GM12878 (cell line): ENCODE data around the gene FOXP3. TPM values are rescaled to one million over a fixed set of nuclear protein-coding genes. Genes with fewer than 3 reads are reported as not detected.

Experiments used
- ATAC-seq: fragments of 200-7000 bp; cut with Tn5 transposase; 3 replicates; pipeline ENCODE4 v1.9.1; 2020; ENCODE audit warnings: mild to moderate bottlenecking, moderate library complexity
- BruUV-seq: library from RNA; stranded (reverse); fragments of 400-500 nt; replicated peaks from 2 replicates; lab custom pipeline; 2021; lab: Mats Ljungman, UMichigan
- CTCF ChIA-PET: fragments of 300-600 bp; sonication (Branson Sonifier 250); formaldehyde crosslinking; extraction: SDS; loops from one replicate; lab custom pipeline; 2021; ENCODE audit warnings: inconsistent platforms; lab: Yijun Ruan, JAX
- POLR2A ChIA-PET: fragments of 350-600 bp; formaldehyde crosslinking; extraction: SDS; loops from one replicate; lab custom pipeline; 2021; ENCODE audit warnings: inconsistent platforms; lab: Charles Lee
- RAD21 ChIA-PET: fragments of 300-600 bp; sonication (Branson Sonifier 250); formaldehyde crosslinking; loops from one replicate; lab custom pipeline; 2023; ENCODE audit warnings: antibody characterized with exemption; ENCODE audit not compliant: unreplicated experiment; lab: Charles Lee
- SMC1A ChIA-PET: fragments of 300-600 bp; sonication (Branson Sonifier 250); formaldehyde crosslinking; loops from one replicate; lab custom pipeline; 2023; ENCODE audit not compliant: unreplicated experiment, uncharacterized antibody; lab: Charles Lee
- DNase-seq: peaks from one replicate; pipeline ENCODE4 v3.0.0-alpha.2; 2011; ENCODE audit warnings: low read depth, low spot score
- FAIRE-seq: peaks from 3 replicates; lab custom pipeline; 2011; peaks lifted over from hg19 to GRCh38; lab: Jason Lieb, UNC
- H2AFZ ChIP-seq: 2 replicates; pipeline ENCODE4 v1.6.0; 2011; ENCODE audit warnings: low read depth, low read length, control low read depth; ENCODE audit not compliant: control insufficient read depth
- H3K27ac ChIP-seq: 2 replicates; pipeline ENCODE4 v1.5.1; 2011; ENCODE audit warnings: control low read depth; ENCODE audit not compliant: control insufficient read depth, insufficient read depth
- H3K27me3 ChIP-seq, 2 experiments: replicated peaks in 1 of 2; 2 replicates each; pipeline versions ENCODE4 v1.6.0 to v1.6.1; 2011; ENCODE audit warnings: low read length in 1 of 2; ENCODE audit not compliant: control insufficient read depth in 2 of 2, insufficient read depth in 2 of 2
- H3K36me3 ChIP-seq, 2 experiments: 2 replicates each; pipeline ENCODE4 v1.5.1; 2011; ENCODE audit warnings: low read length in 1 of 2; ENCODE audit not compliant: control insufficient read depth in 2 of 2, insufficient read depth in 2 of 2
- H3K4me1 ChIP-seq: 2 replicates; pipeline ENCODE4 v1.6.1; 2011; ENCODE audit warnings: mild to moderate bottlenecking, low read length, moderate library complexity, mixed read lengths; ENCODE audit not compliant: control insufficient read depth, insufficient read depth
- H3K4me2 ChIP-seq: 2 replicates; pipeline ENCODE4 v1.6.0; 2011; ENCODE audit warnings: control low read depth; ENCODE audit not compliant: control insufficient read depth, insufficient read depth
- H3K4me3 ChIP-seq: fragments of 200-600 bp; sonication (generic); 2 replicates; pipeline ENCODE4 v1.5.1; 2016
- H3K79me2 ChIP-seq: 2 replicates; pipeline ENCODE4 v1.6.0; 2011; ENCODE audit warnings: low read length; ENCODE audit not compliant: control insufficient read depth, insufficient read depth
- H3K9ac ChIP-seq: 2 replicates; pipeline ENCODE4 v1.8.0; 2011; ENCODE audit warnings: low read length, control low read depth, mixed read lengths; ENCODE audit not compliant: control insufficient read depth, insufficient read depth
- H3K9me3 ChIP-seq: replicated peaks from 3 replicates; pipeline ENCODE4 v1.5.1; 2011; ENCODE audit warnings: mild to moderate bottlenecking, low read length; ENCODE audit not compliant: control insufficient read depth, insufficient read depth
- H4K20me1 ChIP-seq: 2 replicates; pipeline ENCODE4 v1.6.0; 2011; ENCODE audit not compliant: control insufficient read depth, insufficient read depth
- CTCF ChIP-seq, 3 experiments: IDR thresholded peaks in 2 of 3; conservative IDR thresholded peaks in 1 of 3; 2 replicates each; pipeline ENCODE4 v1.5.1; 2011; ENCODE audit warnings: low read depth in 3 of 3, low read length in 3 of 3, mild to moderate bottlenecking in 3 of 3, control low read depth in 2 of 3, moderate library complexity in 2 of 3, inconsistent platforms in 1 of 3, mixed read lengths in 1 of 3; ENCODE audit not compliant: control insufficient read depth in 2 of 3, insufficient read depth in 1 of 3; ENCODE audit errors: extremely low read depth in 1 of 3
- GABPA ChIP-seq: IDR thresholded peaks from 2 replicates; pipeline ENCODE4 v1.6.1; 2014; ENCODE audit warnings: antibody characterized with exemption, low read depth, mild to moderate bottlenecking, inconsistent platforms
- SREBF1 ChIP-seq: IDR thresholded peaks from 2 replicates; pipeline ENCODE4 v1.6.1; 2012; ENCODE audit warnings: mild to moderate bottlenecking, low read length
- TBL1XR1 ChIP-seq: IDR thresholded peaks from 2 replicates; pipeline ENCODE4 v1.6.1; 2012; ENCODE audit warnings: low read depth, low read length, improper control_type of control experiment
- WGBS: methylation state at CpG from one replicate; pipeline ENCODE4 v1.1.6; 2016; ENCODE audit warnings: low lambda C conversion rate; ENCODE audit not compliant: insufficient replicate concordance, insufficient coverage; ENCODE audit errors: missing lambda C conversion rate; 5-methylcytosine and 5-hydroxymethylcytosine counted together
- in situ Hi-C: fragments of 300-500 bp; cut with MboI; formaldehyde crosslinking; loops from 9 replicates; pipeline ENCODE4 v1.14.3; 2018; ENCODE audit warnings: mixed read lengths
- intact Hi-C: fragments of 100-400 bp; cut with micrococcal nuclease; formaldehyde crosslinking; loops from one replicate; pipeline ENCODE4 v1.14.2; 2022; ENCODE audit not compliant: unreplicated experiment
- polyA plus RNA-seq, 11 experiments: library from polyadenylated mRNA; depleted of rRNA in 4 of 11; unstranded in 6 of 11; stranded (reverse) in 5 of 11; fragments of >200 nt; fragmentation: Nextera tagmentation in 4 of 11; fragmentation: Illumina TruSeq in 1 of 11; extraction: Ambion mirVana in 4 of 11; extraction: Trizol in 1 of 11; gene quantifications; 1 replicate in 1 of 11; 2 replicates in 10 of 11; pipeline versions ENCODE4 v1.2.1 to v1.2.3, GENCODE V29; 2011 to 2016; ENCODE audit warnings: inconsistent platforms in 2 of 11, missing spikeins in 2 of 11, low read depth in 1 of 11
- total RNA-seq, 4 experiments: library from RNA; depleted of rRNA in 3 of 4; stranded (reverse); fragments of >200 nt in 3 of 4; fragmentation: Illumina TruSeq in 1 of 4; extraction: Trizol in 1 of 4; gene quantifications; 2 replicates each; pipeline versions ENCODE4 v1.2.1 to v1.2.3, GENCODE V29; 2013 to 2021

FOXP3 gene
- total and polyA plus RNA-seq, 10 of the 15 experiments (the other 5 are each of a cell fraction or from before 2014, with no cell fraction given): 0.02 to 0.21 (median 0.08) TPM; not detected in 3

GRCh38 chrX:49230500-49231232 lies 33.8 kb downstream of the FOXP3 start (continued):
- peak; percentile 29 to 33 (median 31); a peak in 5 of 6 replicates for TF ChIP-seq CTCF (IDR thresholded peaks at IDR 0.05 in 2 of 3, conservative IDR thresholded peaks at IDR 0.05 in 1 of 3; ENCODE audit: control insufficient read depth in 2 of 3, extremely low read depth in 1 of 3, insufficient read depth in 1 of 3, low read depth in 3 of 3, low read length in 3 of 3)

- Histone ChIP-seq H3K9me3 (no peaks in the 10 kb centered on the region; the same call in 2 of the 3 replicates), H3K4me3 (no peak overlapping the region), H3K27ac (no peak overlapping the region), H3K79me2 (no peaks in the 10 kb centered on the region), H3K27me3 (no peaks in the 10 kb centered on the region), H3K36me3 (no peaks in the 10 kb centered on the region), H3K9ac (no peak overlapping the region), H4K20me1 (no peaks in the 10 kb centered on the region), H2AFZ (no peak overlapping the region), H3K4me2 (no peak overlapping the region), H3K4me1 (no peaks in the 10 kb centered on the region)
- CTCF ChIA-PET: no interaction called here
- BruUV-seq: no TSS peak
- intact Hi-C loops (no loop called here), in situ Hi-C loops (no loop called here)
- TF ChIP-seq SREBF1 (no peak), GABPA (no peak), TBL1XR1 (no peak)
- RAD21 ChIA-PET: no interaction called here
- FAIRE-seq (no peak), DNase-seq (no peak), ATAC-seq (no peak)
- SMC1A ChIA-PET: no interaction called here
- WGBS: 75% methylated on average over 17 of the region's 17 CpGs
- POLR2A ChIA-PET: no interaction called here
Observed at GRCh38 chrX:49228185-49228584, 36.3 kb downstream of the FOXP3 start.
